Non-pigmented ciliary epithelial cell (primary cell): ENCODE results near the gene P3H2.

Source experiments
- DNase-seq: peaks from one replicate; pipeline ENCODE4 v3.0.0-alpha.2; 2010; ENCODE audit warnings: low read depth

The P3H2 gene

DNA sequence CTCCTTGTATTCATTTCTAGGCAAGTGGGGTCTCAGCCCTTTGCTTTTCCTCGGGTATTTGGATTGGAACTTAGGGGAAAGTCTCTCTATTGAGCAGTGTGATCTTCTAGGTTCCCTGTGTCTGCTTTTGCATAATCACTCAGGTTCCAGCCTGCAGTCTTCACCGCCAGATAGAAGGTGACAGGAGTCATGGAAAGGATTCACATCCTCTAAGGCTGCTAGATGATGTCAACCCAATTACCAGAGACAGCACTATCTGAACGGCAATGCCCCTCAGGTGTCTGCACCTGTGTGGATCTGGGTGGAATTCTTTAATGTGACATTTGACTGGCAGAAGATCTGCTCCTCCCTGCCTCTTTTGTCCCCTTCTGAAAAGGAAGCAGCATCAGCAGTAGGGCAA lies 177.7 kb downstream of the P3H2 start:
- no peak for DNase-seq

GRCh38 chr3:189941679-189942078 lies 179.0 kb downstream of the P3H2 start:
- DNase-seq, result peak; percentile 32

- DNase-seq, result no peak
Observed at GRCh38 chr3:189941125-189941524, 179.6 kb downstream of the P3H2 start.

GRCh38 chr3:189937302-189938127 lies 183.2 kb downstream of the P3H2 start:
- DNase-seq, result peak; percentile 96

DNA sequence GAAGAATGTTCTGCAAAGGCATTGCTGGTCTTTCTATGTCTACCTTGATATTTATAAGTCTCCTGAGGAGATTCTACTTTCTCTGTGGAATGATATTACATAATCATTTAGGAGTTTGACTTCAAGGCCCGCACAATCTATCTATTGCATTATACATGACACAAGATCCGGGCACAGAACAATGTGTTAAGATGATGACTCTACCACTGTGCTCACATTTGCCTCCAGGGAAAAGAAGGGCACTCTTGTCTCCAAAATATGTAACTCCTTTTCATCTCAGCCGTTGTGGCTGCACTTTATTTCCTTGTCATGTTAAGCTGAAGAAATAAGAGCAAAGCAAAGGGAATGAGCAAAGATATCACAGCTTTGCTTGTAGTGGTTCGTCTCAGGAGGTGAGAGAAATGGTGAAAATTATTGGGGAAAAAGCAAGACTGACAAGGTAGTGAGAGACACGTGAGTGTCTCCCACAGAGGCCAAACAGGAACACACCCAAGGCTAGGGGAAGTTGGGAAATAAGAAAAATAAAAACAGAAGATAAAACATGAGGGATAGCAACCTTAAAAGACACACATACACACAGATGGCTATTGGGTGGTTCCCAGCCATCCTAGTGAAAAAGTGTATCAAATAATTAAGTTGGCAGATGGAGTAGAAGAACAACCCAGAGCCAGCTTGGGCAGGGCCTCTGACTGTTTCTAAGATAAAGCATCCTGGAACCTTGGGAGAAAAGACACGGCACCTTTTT lies 184.3 kb downstream of the P3H2 start:
- DNase-seq, result no peak

GRCh38 chr3:189927975-189928895 lies 192.5 kb downstream of the P3H2 start:
- no peak for DNase-seq

DNA sequence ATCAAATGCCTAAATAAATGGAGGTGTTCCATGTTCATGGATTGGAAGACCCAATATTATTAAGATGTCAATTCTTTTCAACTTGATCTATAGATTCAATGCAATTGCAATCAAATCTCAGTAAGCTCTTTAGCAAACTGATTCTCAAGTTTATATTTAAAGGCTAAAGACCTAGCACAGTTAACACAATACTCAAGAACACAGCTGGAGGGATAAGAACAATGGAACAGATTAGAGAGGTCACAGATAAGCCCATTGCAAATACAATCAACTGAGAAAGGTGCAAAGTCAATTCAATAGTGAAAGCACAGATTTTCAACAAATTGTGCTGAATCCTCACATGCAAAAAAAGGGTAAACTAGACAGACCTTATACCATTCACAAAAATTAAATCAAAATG lies 198.9 kb downstream of the P3H2 start:
- DNase-seq, result no peak

- peak; percentile 88 for DNase-seq
Observed at GRCh38 chr3:189914799-189915198, 205.9 kb downstream of the P3H2 start.

DNA sequence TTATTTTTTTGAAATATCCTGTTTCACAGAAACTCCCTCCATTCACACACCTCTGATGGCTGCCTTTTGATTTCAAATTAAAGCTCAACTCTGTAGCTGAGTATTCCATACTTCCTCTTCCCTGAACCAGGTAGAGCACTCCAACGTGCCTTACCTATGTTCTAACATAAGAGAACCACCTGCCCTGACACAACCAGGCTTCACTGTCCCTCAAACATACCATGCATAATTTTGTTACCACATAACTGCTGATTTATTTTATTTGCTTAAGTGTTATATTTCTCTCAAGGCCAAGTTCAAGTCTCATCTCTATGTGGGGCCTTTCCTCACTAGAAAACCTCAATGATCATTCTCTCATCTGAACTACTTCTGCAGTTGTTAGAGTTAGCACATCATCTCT lies 209.7 kb downstream of the P3H2 start:
- DNase-seq, result no peak

DNA sequence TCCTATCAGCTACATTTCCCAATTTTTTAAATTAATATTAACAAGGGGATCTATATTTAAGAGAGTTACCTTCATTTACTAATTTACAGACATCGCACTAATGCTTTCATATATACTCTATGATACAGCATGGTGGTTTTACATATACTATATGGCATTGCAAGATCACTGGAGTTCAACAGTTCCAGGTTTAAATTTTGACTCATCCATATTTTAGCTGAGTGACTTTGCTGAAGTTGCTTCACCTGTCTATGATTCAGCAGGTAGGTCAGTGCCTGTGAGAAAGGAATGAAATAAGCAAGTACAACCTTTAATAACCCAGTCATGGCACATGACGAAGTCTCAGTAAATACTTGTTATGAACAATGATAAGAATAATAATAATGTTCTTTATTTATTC lies 211.1 kb downstream of the P3H2 start:
- DNase-seq, result no peak

DNA sequence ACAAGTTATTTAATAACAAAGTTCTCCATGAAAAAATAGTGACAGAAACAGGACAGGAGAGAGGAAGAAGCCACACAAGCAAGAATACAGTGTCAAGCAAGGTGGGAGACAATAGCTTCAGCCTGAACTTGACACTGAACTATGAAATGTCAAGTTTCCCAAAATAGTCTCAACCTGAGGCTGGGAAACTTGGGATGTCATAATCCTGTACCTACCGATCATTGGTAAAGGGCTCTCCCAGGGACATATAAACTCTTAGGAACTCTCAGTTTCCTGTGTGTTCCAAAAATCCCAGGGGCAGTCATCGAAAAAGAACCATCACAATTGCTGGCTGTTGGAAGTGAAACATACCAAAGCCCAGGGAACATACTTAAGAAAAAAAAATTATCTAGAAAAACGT lies 211.6 kb downstream of the P3H2 start:
- no peak for DNase-seq

- peak; percentile 53 for DNase-seq
Observed at GRCh38 chr3:189908646-189909045, 212.1 kb downstream of the P3H2 start.

DNA sequence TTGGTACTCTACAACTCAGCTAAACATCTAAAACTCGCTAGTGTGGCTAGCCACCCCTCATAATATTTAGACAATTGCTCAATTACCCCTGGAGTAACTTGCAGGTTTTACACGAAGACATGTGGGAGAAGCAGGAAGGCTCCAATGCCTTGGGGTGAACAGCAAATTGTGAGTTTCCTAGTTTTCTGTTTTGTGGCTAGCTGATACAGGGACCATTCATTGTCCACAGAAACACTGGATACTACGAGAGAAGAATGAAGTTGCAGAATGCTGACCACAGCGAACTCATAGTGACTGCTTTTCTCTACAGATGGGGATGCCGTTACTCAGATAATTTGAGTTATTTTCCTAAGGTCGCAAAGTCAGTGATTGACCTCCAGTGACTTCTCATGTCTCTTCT lies 212.9 kb downstream of the P3H2 start:
- no peak for DNase-seq
